ENCODE data around the gene ATP6V0C.
"Not testable (repeated sequence)": the region's sequence is repeated elsewhere in the genome, so short reads cannot be mapped to it uniquely, and the experiment has no call there.

Gene ATP6V0C

GRCh38 chr16:2475413-2476344 is 38.1 kb upstream of the ATP6V0C start:
- no peak for DNase-seq

- no peak for DNase-seq
Measured at GRCh38 chr16:2476345-2476720, 37.4 kb upstream of the ATP6V0C start.

GRCh38 chr16:2476741-2477140 is 37.0 kb upstream of the ATP6V0C start:
- DNase-seq = no peak

GRCh38 chr16:2477327-2477726 is 36.4 kb upstream of the ATP6V0C start:
- no peak for DNase-seq

- DNase-seq = no peak
Measured at GRCh38 chr16:2478279-2478678, 35.5 kb upstream of the ATP6V0C start.

GRCh38 chr16:2479996-2480395 is 33.8 kb upstream of the ATP6V0C start:
- not testable (repeated sequence) for DNase-seq

GRCh38 chr16:2480948-2481347 is 32.8 kb upstream of the ATP6V0C start:
- no peak for DNase-seq

GRCh38 chr16:2481676-2482075 is 32.1 kb upstream of the ATP6V0C start:
- no peak for DNase-seq

- DNase-seq = no peak
Measured at GRCh38 chr16:2482249-2482648, 31.5 kb upstream of the ATP6V0C start.

- no peak for DNase-seq
Measured at GRCh38 chr16:2482708-2483534, 30.8 kb upstream of the ATP6V0C start.

GRCh38 chr16:2483939-2484897 is 29.5 kb upstream of the ATP6V0C start:
- DNase-seq = no peak

GRCh38 chr16:2484898-2485508 is 28.7 kb upstream of the ATP6V0C start:
- no peak for DNase-seq

GRCh38 chr16:2485811-2486507 is 27.8 kb upstream of the ATP6V0C start:
- no peak for DNase-seq

GRCh38 chr16:2486645-2487516 is 26.9 kb upstream of the ATP6V0C start:
- peak; percentile 68 for DNase-seq

GRCh38 chr16:2487517-2487842 is 26.3 kb upstream of the ATP6V0C start:
- DNase-seq = no peak

- DNase-seq = no peak
Measured at GRCh38 chr16:2487903-2488531, 25.7 kb upstream of the ATP6V0C start.

GRCh38 chr16:2489581-2489980 is 24.2 kb upstream of the ATP6V0C start:
- no peak for DNase-seq

GRCh38 chr16:2490190-2491105 is 23.3 kb upstream of the ATP6V0C start:
- no peak for DNase-seq

- DNase-seq = no peak
Measured at GRCh38 chr16:2492292-2492691, 21.5 kb upstream of the ATP6V0C start.

Data from activated T-cell treated with anti-CD3 and anti-CD28 coated beads for 4 hours (primary cell).